HG02973 (cell line): ENCODE data around the gene P4HTM.
"Not testable (repeated sequence)": the region's sequence is repeated elsewhere in the genome, so short reads cannot be mapped to it uniquely, and the experiment has no call there.

Source experiments
- ATAC-seq: cut with Tn5 transposase; IDR thresholded peaks from one replicate; pipeline ENCODE4 v1.9.1; 2021; ENCODE audit warnings: moderate library complexity; ENCODE audit not compliant: unreplicated experiment

P4HTM gene

GRCh38 chr3:49007068-49007770 lies 17.2 kb downstream of the P4HTM start, which contains the start of gene WDR6:
Gene WDR6, plus strand, starts transcription at chr3:49007391. Its CDS starts 41 bp downstream, at chr3:49007432.
- peak; percentile 85 for ATAC-seq

- peak; percentile 32 for ATAC-seq
These were observed 17.9 kb downstream of the P4HTM start for GRCh38 chr3:49007771-49008528.

GRCh38 chr3:49008627-49009026 lies 18.6 kb downstream of the P4HTM start:
- not testable (repeated sequence) for ATAC-seq

DNA sequence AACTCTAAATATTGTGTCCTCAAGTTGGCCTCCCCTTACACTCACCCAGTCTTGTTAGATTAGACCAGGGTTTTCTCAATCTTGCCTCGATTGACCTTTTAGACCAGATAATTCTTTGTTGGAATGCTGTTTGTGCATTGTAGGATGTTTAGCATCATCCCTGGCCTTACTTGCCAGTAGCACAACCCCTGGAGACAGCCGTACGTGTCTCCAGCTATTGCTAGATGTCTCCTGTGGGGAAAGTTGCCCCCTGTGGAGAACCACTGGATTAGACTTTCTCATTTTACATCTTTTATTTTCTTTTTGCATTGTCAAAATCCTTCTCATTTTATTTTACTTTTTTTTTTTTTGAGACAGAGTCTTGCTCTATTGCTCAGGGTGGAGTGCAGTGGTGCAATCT lies 19.4 kb downstream of the P4HTM start:
- ATAC-seq = no peak

GRCh38 chr3:49012441-49013017 lies 22.5 kb downstream of the P4HTM start:
- ATAC-seq = no peak

DNA sequence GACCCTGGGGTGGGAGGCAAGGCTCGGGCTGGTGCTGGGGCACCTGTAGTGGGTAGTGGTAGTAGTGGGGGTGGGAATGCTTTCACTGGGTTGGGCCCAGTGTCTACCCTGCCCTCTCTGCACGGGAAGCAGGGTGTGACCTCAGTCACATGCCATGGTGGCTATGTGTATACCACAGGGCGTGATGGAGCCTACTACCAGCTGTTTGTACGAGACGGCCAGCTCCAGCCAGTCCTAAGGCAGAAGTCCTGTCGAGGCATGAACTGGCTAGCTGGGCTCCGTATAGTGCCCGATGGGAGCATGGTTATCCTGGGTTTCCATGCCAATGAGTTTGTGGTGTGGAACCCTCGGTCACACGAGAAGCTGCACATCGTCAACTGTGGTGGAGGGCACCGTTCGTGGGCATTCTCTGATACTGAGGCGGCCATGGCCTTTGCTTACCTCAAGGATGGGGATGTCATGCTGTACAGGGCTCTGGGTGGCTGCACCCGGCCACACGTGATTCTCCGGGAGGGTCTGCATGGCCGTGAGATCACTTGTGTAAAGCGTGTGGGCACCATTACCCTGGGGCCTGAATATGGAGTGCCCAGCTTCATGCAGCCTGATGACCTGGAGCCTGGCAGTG lies 23.2 kb downstream of the P4HTM start:
- ATAC-seq = no peak

DNA sequence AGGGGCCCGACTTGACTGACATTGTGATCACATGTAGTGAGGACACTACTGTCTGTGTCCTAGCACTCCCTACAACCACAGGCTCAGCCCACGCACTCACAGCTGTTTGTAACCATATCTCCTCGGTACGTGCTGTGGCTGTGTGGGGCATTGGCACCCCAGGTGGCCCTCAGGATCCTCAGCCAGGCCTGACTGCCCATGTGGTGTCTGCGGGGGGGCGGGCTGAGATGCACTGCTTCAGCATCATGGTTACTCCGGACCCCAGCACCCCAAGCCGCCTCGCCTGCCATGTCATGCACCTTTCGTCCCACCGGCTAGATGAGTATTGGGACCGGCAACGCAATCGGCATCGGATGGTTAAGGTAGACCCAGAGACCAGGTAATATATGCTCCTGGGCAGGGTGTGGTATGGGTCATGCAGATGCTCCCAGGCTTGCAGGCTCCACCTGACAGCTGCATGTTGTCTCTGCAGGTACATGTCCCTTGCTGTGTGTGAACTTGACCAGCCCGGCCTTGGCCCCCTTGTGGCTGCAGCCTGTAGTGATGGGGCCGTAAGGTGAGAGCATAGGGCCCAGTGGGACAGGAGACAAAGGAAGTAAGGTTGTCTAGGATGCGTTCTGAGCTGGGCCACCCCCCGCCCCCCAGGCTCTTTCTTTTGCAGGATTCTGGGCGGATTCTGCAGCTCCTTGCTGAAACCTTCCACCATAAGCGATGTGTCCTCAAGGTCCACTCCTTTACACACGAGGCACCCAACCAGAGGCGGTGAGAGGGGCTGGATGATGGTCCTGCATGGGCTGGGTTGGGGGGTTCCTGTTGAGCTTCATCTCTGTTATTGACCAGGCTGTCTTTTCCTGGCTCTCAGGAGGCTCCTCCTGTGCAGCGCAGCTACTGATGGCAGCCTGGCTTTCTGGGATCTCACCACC lies 24.0 kb downstream of the P4HTM start:
- no peak for ATAC-seq

DNA sequence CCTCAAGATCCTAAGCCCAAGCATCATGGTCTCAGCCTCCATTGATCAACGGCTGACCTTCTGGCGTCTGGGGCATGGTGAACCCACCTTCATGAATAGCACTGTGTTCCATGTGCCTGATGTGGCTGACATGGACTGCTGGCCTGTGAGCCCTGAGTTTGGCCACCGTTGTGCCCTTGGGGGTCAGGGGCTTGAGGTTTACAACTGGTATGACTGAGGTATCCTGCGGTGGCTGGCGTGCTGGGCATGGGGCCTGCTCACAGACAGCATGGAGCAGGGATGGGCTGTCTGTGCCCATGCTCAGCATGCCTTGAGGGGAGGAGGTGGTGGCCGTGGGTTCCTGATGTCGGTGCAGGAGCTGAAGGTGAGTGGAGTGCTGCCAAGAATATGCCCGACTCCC lies 25.0 kb downstream of the P4HTM start:
- ATAC-seq = no peak

DNA sequence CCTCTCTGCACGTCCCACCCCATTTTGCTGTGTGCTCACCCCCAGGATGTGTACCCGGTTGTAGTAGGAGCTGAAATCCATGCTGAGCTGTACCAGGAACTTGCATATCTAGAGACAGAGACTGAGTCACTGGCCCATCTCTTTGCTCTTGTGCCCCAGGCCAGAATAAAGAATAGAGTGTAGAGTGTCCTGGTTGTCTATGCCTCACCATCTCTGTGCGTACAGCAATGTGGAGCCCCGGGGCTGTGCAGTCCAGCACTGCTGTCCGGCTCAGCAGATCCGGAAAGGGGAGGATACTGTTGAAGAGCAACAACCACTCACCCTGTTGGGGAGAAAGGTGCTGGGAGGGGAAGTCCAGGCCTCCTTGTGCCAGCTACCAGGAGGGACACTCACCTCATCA lies 25.7 kb downstream of the P4HTM start:
- no peak for ATAC-seq

- ATAC-seq = no peak
These were observed 26.6 kb downstream of the P4HTM start for GRCh38 chr3:49016414-49017228.

DNA sequence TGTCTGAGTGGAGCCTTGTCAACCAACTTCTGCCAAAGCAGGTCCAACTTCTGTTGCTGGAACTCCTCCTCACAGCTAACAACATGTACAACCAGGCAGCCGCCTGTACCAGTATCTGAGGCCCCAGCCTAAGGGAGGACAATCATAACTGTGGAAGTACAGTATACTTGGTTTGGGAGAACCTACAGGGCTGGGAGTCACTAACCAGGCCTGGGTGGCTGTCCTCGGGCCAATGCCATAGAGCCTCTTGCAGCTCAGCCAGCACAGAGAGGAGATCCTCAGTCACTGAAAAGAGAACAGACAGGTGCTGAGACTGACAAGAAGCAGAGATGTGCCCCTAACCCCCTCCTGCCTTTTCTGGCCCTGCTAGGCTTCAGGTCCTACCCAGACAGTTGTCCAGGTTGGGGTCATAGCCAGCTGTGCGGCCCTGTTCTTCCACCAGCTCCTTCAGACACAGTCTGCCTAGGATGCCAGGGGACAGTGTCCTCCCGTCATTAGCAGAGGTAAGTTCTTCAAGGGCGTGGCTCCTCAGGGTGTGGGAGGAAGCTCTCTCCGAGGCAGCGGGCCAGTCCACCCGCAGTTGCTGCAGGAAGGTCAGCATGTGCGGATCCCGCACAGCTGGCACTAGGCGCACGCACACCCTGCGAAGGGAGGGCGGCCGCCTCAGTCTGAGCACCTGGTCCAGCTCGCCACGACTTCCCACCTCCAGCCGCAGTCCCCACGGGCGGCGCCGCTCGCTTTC lies 27.4 kb downstream of the P4HTM start:
- ATAC-seq = no peak

DNA sequence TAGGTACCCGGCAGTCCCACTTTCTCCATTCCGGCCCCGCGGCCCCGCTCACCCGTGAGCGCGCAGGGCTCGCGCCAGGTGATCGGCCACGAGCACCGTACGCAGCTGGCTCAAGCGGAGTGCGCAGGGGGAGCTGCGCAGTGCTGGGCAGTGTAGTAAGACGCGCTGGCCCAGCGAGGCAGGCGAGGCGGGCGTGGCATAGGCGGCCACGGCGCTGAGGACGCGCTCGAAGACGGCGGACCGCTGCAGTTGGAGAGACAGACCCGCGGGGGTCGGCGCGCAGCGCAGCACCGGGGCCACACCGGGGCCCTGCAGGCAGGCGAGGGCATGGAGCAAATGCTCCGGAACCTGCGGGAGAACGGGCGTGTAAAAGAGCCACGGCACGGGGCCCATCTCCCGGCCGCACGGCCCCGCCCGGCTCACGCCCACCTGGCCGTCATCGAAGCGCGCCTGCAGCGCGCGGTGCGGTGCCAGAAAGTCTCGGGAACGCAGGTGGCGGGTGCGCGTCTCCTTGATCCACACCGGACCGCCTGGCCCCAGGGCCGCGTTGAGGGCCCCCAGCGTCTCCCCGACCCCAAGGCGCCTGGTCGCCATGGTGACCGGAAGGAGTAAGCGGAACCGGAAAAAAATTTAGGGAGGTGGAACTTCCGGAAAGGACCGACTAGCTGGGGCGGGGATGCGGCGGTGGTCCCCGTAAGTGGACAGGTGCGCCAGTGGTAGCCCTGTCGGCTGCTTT lies 28.1 kb downstream of the P4HTM start, which contains the start of gene DALRD3:
TSS of gene DALRD3 (minus strand) at position 610 of the 736 bp plus-strand sequence. CDS start at position 594, 16 bp downstream.
- no peak for ATAC-seq

DNA sequence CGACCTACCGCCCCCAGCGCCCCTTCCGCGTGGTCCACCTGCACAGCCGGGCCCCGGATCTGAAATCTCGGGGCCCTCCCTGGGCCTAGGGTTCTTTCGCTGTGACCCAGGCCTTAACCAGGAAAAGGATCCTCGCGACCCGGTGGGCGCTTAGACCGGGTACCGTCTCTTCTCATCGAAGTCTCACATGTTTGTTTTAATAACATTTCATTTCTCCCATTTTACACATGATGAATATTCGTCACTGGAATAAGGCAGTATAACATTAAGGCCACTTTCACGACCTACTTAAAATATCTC lies 28.6 kb downstream of the P4HTM start:
- ATAC-seq = no peak

DNA sequence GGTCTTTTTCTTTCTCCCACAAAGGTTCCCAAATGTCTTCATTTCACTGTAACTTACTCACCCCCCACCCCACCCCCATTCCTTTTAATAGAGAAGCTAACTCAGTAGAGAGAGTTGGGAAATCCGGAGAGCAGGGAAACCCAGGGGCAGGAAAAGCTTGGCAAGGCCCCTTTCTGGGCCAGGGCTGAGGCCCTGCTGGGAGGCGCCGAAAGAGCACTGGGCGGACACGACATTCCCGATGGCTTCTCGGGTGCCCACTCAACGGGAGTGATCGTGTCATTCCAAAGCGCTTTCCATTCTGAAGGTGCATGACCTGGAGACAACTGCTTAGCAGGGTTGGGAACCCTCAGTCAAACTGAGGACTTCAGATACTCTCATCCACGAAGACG lies 29.9 kb downstream of the P4HTM start:
- no peak for ATAC-seq

GRCh38 chr3:49020330-49021212 lies 30.5 kb downstream of the P4HTM start:
- peak; percentile 2 for ATAC-seq

GRCh38 chr3:49021213-49021812 lies 31.3 kb downstream of the P4HTM start:
- peak; percentile 42 for ATAC-seq
